KMS-11 (cell line): ENCODE measurements around the gene FBXL7.

Experiments used
- H2AFZ ChIP-seq: fragments of 200-600 bp; sonication (generic); 2 replicates; pipeline ENCODE4 v1.6.1; 2016; ENCODE audit warnings: antibody characterized with exemption, mixed run types, low read depth
- H3K27ac ChIP-seq: fragments of 200-600 bp; sonication (generic); 2 replicates; pipeline ENCODE4 v1.6.1; 2016; ENCODE audit warnings: mild to moderate bottlenecking, mixed run types
- H3K27me3 ChIP-seq: fragments of 200-600 bp; sonication (generic); 2 replicates; pipeline ENCODE4 v1.6.1; 2017; ENCODE audit warnings: mild to moderate bottlenecking, low read depth, mixed run types, moderate library complexity; ENCODE audit not compliant: insufficient read depth
- H3K36me3 ChIP-seq: fragments of 200-600 bp; sonication (generic); 2 replicates; pipeline ENCODE4 v1.6.1; 2017; ENCODE audit warnings: mild to moderate bottlenecking, mixed run types; ENCODE audit not compliant: insufficient read depth
- H3K4me1 ChIP-seq: fragments of 200-600 bp; sonication (generic); 2 replicates; pipeline ENCODE4 v1.6.1; 2016; ENCODE audit warnings: mild to moderate bottlenecking, low read depth, mixed run types; ENCODE audit not compliant: poor library complexity, severe bottlenecking
- H3K4me2 ChIP-seq: fragments of 200-600 bp; sonication (generic); 2 replicates; pipeline ENCODE4 v1.7.0; 2016; ENCODE audit warnings: mild to moderate bottlenecking, mixed run types
- H3K4me3 ChIP-seq: fragments of 200-600 bp; sonication (generic); IDR thresholded peaks from 2 replicates; pipeline ENCODE4 v1.6.1; 2017; ENCODE audit warnings: low read depth, low read length, mixed read lengths; ENCODE audit not compliant: insufficient read depth
- H3K79me2 ChIP-seq: fragments of 200-600 bp; sonication (generic); 2 replicates; pipeline ENCODE4 v1.6.1; 2016; ENCODE audit warnings: low read depth, mixed run types; ENCODE audit not compliant: insufficient read depth
- H3K9ac ChIP-seq: fragments of 200-600 bp; sonication (generic); 2 replicates; pipeline ENCODE4 v1.6.1; 2016; ENCODE audit warnings: mild to moderate bottlenecking, mixed run types
- H4K20me1 ChIP-seq: fragments of 200-600 bp; sonication (generic); 2 replicates; pipeline ENCODE4 v1.6.1; 2016; ENCODE audit warnings: mild to moderate bottlenecking, mixed run types; ENCODE audit not compliant: insufficient read depth
- TF ChIP-seq, protein P1 (sequence below): fragments of 200-600 bp; sonication (generic); conservative IDR thresholded peaks from 2 replicates; pipeline ENCODE4 v1.6.1; 2017; ENCODE audit warnings: low read depth, mild to moderate bottlenecking, antibody characterized with exemption, low read length, moderate library complexity, mixed read lengths

Gene FBXL7

DNA sequence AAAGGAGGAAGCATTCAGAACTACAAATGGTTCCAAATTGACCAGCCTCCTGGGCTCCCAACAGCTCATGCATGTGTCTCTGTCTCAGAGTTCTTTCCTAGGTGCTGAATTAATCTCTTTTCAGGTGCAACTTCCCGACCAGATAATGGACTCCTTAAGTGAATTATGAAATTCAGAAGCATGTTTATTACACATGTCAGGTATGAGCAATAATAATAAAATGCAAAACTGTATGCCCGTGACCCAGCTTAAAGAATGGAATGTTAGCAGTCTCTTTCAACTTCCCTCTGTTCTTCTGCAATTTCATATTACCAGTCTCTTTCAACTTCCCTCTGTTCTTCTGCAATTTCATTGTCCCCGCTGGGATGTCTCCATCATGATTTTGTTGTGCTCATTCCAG lies 60.4 kb downstream of the FBXL7 start:
- TF ChIP-seq, protein P1, sequence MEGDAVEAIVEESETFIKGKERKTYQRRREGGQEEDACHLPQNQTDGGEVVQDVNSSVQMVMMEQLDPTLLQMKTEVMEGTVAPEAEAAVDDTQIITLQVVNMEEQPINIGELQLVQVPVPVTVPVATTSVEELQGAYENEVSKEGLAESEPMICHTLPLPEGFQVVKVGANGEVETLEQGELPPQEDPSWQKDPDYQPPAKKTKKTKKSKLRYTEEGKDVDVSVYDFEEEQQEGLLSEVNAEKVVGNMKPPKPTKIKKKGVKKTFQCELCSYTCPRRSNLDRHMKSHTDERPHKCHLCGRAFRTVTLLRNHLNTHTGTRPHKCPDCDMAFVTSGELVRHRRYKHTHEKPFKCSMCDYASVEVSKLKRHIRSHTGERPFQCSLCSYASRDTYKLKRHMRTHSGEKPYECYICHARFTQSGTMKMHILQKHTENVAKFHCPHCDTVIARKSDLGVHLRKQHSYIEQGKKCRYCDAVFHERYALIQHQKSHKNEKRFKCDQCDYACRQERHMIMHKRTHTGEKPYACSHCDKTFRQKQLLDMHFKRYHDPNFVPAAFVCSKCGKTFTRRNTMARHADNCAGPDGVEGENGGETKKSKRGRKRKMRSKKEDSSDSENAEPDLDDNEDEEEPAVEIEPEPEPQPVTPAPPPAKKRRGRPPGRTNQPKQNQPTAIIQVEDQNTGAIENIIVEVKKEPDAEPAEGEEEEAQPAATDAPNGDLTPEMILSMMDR: no peak
- Histone ChIP-seq H4K20me1 (no peaks in the 10 kb centered on the region), H3K9ac (no peak overlapping the region), H3K4me2 (no peak overlapping the region), H3K36me3 (no peaks in the 10 kb centered on the region), H2AFZ (no peak overlapping the region), H3K27ac (no peak overlapping the region), H3K79me2 (no peaks in the 10 kb centered on the region), H3K4me3 (no peak overlapping the region), H3K4me1 (peaks cover 3% of the 10 kb centered on the region), H3K27me3 (no peaks in the 10 kb centered on the region)

DNA sequence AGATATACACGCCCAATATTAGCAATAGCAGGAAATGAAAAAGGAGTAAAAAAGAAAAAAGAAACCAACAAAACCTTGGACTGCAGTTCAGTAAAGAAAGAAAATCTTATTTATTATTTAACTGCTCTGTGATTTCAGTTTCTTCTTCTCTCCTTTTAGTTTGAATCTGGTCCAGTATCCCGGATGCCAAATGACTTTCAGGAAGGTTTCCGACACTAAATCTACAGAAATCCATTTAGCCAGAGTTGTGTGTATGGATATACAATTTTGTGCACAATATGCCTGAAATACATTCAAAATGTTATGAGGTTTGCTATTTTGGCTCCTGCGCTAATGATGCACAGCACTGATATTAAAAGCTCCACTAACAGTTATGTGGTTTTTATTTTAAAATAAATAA lies 64.5 kb downstream of the FBXL7 start:
- Histone ChIP-seq H3K9ac (no peak overlapping the region), H3K4me3 (no peak overlapping the region), H3K4me2 (no peak overlapping the region), H2AFZ (no peak overlapping the region), H3K36me3 (no peaks in the 10 kb centered on the region), H3K27me3 (no peaks in the 10 kb centered on the region), H3K79me2 (no peaks in the 10 kb centered on the region), H4K20me1 (no peaks in the 10 kb centered on the region), H3K4me1 (peaks cover 3% of the 10 kb centered on the region), H3K27ac (no peak overlapping the region)
- TF ChIP-seq, protein P1: no peak

GRCh38 chr5:15564957-15565356 lies 65.0 kb downstream of the FBXL7 start:
- no peak overlapping the region for H2AFZ ChIP-seq
- no peak overlapping the region for H3K27ac ChIP-seq
- H3K4me1 ChIP-seq: peaks cover 3% of the 10 kb centered on the region
- H3K4me2 ChIP-seq: no peak overlapping the region
- no peaks in the 10 kb centered on the region for H4K20me1 ChIP-seq
- H3K36me3 ChIP-seq: no peaks in the 10 kb centered on the region
- H3K79me2 ChIP-seq: no peaks in the 10 kb centered on the region
- TF ChIP-seq, protein P1: no peak
- H3K4me3 ChIP-seq: no peak overlapping the region
- no peak overlapping the region for H3K9ac ChIP-seq
- no peaks in the 10 kb centered on the region for H3K27me3 ChIP-seq

- Histone ChIP-seq H3K4me3 (no peak overlapping the region), H3K9ac (no peak overlapping the region), H2AFZ (no peak overlapping the region), H3K36me3 (no peaks in the 10 kb centered on the region), H3K4me2 (no peak overlapping the region), H3K27ac (no peak overlapping the region), H3K27me3 (no peaks in the 10 kb centered on the region), H4K20me1 (no peaks in the 10 kb centered on the region), H3K4me1 (peaks cover 3% of the 10 kb centered on the region), H3K79me2 (no peaks in the 10 kb centered on the region)
- TF ChIP-seq, protein P1: no peak
Measured at GRCh38 chr5:15566306-15566705, 66.3 kb downstream of the FBXL7 start.
